ENCODE measurements around the gene ANKS4B. TPM values are rescaled to one million over a fixed set of nuclear protein-coding genes. Genes with fewer than 3 reads are reported as not detected.

ANKS4B gene
- total RNA-seq, 1 donor from 2014 or later: not detected

- Mint-ChIP-seq H3K9me3 (ENCODE audit: unreplicated experiment) (peaks cover 2% of the 10 kb centered on the region), H3K4me3 (ENCODE audit: unreplicated experiment) (no peak overlapping the region), H3K27ac (ENCODE audit: unreplicated experiment) (no peak overlapping the region), H3K4me1 (ENCODE audit: low read depth, unreplicated experiment) (no peaks in the 10 kb centered on the region), H3K27me3 (ENCODE audit: unreplicated experiment) (peaks cover 2% of the 10 kb centered on the region), H3K36me3 (ENCODE audit: unreplicated experiment) (no peaks in the 10 kb centered on the region)
- DNase-seq: no peak
- TF ChIP-seq CTCF (IDR thresholded peaks at IDR 0.05; ENCODE audit: partially characterized antibody, unreplicated experiment): no peak
Measured at GRCh38 chr16:21223787-21224186, 9.7 kb upstream of the ANKS4B start.

GRCh38 chr16:21224800-21225199, 8.7 kb upstream of the ANKS4B start:
- Mint-ChIP-seq H3K27me3 (ENCODE audit: unreplicated experiment) (peaks cover 2% of the 10 kb centered on the region), H3K36me3 (ENCODE audit: unreplicated experiment) (no peaks in the 10 kb centered on the region), H3K4me3 (ENCODE audit: unreplicated experiment) (no peak overlapping the region), H3K9me3 (ENCODE audit: unreplicated experiment) (peaks cover 2% of the 10 kb centered on the region), H3K27ac (ENCODE audit: unreplicated experiment) (no peak overlapping the region), H3K4me1 (ENCODE audit: low read depth, unreplicated experiment) (no peaks in the 10 kb centered on the region)
- TF ChIP-seq CTCF (IDR thresholded peaks at IDR 0.05; ENCODE audit: partially characterized antibody, unreplicated experiment): no peak
- no peak for DNase-seq

DNA sequence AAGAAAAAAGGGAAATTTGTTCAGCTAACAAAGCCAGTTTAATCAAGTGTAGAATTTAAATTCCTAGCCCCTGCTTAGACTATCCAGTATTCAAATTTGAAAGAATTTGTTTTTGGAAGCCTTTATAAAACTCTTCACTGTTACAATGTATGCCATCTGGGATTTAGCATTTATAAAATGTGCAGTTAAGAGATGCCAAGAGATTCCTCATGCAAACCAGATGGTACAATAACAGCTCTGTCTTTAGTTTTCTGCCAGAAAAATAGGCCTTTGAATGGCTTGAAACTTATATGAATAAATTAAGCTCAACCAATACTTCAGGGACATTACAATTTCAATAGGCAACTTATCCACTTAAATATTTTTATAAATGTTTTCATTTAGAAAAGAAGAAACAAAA, 6.8 kb upstream of the ANKS4B start:
- Mint-ChIP-seq H3K9me3 (ENCODE audit: unreplicated experiment) (no peaks in the 10 kb centered on the region), H3K27me3 (ENCODE audit: unreplicated experiment) (peaks cover 2% of the 10 kb centered on the region), H3K27ac (ENCODE audit: unreplicated experiment) (no peak overlapping the region), H3K36me3 (ENCODE audit: unreplicated experiment) (no peaks in the 10 kb centered on the region), H3K4me3 (ENCODE audit: unreplicated experiment) (no peak overlapping the region), H3K4me1 (ENCODE audit: low read depth, unreplicated experiment) (no peaks in the 10 kb centered on the region)
- no peak for DNase-seq
- TF ChIP-seq CTCF (IDR thresholded peaks at IDR 0.05; ENCODE audit: partially characterized antibody, unreplicated experiment): no peak

GRCh38 chr16:21227866-21228265, 5.6 kb upstream of the ANKS4B start:
- TF ChIP-seq CTCF (IDR thresholded peaks at IDR 0.05; ENCODE audit: partially characterized antibody, unreplicated experiment): no peak
- H3K4me1 Mint-ChIP-seq (ENCODE audit: low read depth, unreplicated experiment): no peaks in the 10 kb centered on the region
- H3K4me3 Mint-ChIP-seq (ENCODE audit: unreplicated experiment): no peak overlapping the region
- H3K27ac Mint-ChIP-seq (ENCODE audit: unreplicated experiment): no peak overlapping the region
- no peaks in the 10 kb centered on the region for H3K36me3 Mint-ChIP-seq (ENCODE audit: unreplicated experiment)
- H3K27me3 Mint-ChIP-seq (ENCODE audit: unreplicated experiment): peaks cover 2% of the 10 kb centered on the region
- no peaks in the 10 kb centered on the region for H3K9me3 Mint-ChIP-seq (ENCODE audit: unreplicated experiment)
- no peak for DNase-seq

- Mint-ChIP-seq H3K4me1 (ENCODE audit: low read depth, unreplicated experiment) (no peaks in the 10 kb centered on the region), H3K36me3 (ENCODE audit: unreplicated experiment) (no peaks in the 10 kb centered on the region), H3K27me3 (ENCODE audit: unreplicated experiment) (peaks cover 2% of the 10 kb centered on the region), H3K4me3 (ENCODE audit: unreplicated experiment) (no peak overlapping the region), H3K27ac (ENCODE audit: unreplicated experiment) (no peak overlapping the region), H3K9me3 (ENCODE audit: unreplicated experiment) (no peaks in the 10 kb centered on the region)
- TF ChIP-seq CTCF (IDR thresholded peaks at IDR 0.05; ENCODE audit: partially characterized antibody, unreplicated experiment): no peak
- no peak for DNase-seq
Measured at GRCh38 chr16:21228361-21228872, 5.1 kb upstream of the ANKS4B start.

Data from glutamatergic neuron (in vitro differentiated cells).